D721Med (cell line): ENCODE measurements around the gene ZDHHC15.
"Not testable (repeated sequence)": the region's sequence is repeated elsewhere in the genome, so short reads cannot be mapped to it uniquely, and the experiment has no call there.

Experiments used
- DNase-seq: peaks from one replicate; pipeline ENCODE4 v3.0.0; 2011; ENCODE audit warnings: low spot score; ENCODE audit not compliant: insufficient read length
- FAIRE-seq: peaks from 2 replicates; lab custom pipeline; 2011; peaks lifted over from hg19 to GRCh38; lab: Jason Lieb, UNC
- TF ChIP-seq, protein P1 (sequence below): IDR thresholded peaks from 2 replicates; pipeline ENCODE4 v1.5.1; 2012; ENCODE audit warnings: mild to moderate bottlenecking, control low read depth; ENCODE audit not compliant: insufficient read depth; ENCODE audit errors: missing control alignments

The ZDHHC15 gene

DNA sequence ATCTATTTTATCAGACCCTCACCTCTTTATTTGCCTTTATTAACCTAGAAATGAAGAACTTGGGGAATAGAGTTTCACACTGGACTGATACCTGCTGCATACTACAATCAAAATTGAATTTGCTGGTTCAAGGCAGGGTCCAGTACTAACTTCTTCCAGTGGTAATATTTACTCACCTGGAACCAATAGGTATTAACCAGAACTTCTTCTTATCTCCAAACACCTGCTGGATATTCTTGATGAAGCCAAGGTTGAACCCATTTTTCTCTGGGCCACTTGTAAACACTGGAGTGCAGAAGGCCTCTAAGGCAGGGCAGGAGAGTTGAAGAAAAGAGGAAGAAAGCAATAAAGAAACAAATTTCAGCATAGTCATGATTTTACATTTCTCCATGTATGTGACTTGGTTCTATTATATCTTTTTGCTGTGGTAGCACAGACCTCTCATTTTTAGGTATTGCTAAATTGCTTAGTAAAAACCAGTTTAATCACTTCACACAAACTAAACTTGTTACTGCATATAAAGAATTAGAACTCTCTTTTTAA lies 101.1 kb downstream of the ZDHHC15 start:
- DNase-seq (no peak), FAIRE-seq (no peak)
- TF ChIP-seq, protein P1, sequence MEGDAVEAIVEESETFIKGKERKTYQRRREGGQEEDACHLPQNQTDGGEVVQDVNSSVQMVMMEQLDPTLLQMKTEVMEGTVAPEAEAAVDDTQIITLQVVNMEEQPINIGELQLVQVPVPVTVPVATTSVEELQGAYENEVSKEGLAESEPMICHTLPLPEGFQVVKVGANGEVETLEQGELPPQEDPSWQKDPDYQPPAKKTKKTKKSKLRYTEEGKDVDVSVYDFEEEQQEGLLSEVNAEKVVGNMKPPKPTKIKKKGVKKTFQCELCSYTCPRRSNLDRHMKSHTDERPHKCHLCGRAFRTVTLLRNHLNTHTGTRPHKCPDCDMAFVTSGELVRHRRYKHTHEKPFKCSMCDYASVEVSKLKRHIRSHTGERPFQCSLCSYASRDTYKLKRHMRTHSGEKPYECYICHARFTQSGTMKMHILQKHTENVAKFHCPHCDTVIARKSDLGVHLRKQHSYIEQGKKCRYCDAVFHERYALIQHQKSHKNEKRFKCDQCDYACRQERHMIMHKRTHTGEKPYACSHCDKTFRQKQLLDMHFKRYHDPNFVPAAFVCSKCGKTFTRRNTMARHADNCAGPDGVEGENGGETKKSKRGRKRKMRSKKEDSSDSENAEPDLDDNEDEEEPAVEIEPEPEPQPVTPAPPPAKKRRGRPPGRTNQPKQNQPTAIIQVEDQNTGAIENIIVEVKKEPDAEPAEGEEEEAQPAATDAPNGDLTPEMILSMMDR: no peak

- not testable (repeated sequence) for FAIRE-seq, DNase-seq
Observed at GRCh38 chrX:75407153-75407552, 115.7 kb downstream of the ZDHHC15 start.

GRCh38 chrX:75390470-75390869 lies 132.4 kb downstream of the ZDHHC15 start:
- no peak for FAIRE-seq
- DNase-seq: no peak
- TF ChIP-seq, protein P1: no peak

DNA sequence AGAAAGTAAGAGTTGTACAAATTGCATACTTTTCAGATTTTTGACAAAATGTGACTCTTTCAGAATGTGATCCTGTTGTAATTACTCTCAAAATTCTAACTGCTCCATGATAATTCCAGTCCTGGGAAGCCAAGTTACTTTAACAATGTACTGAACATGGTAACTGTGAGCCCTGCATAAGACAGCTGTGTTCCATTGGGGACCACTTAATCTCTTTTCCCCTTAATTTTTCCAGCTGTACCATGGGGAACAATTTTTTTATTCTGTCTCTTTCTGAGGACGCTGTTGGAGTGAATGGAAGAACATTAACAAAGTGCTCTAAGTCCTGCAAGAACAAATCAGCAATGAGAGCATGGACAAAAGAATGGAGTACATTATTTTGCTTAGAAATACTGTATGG lies 153.1 kb downstream of the ZDHHC15 start:
- no peak for DNase-seq
- no peak for FAIRE-seq
- TF ChIP-seq, protein P1: no peak

- TF ChIP-seq, protein P1: no peak
- no peak for FAIRE-seq
- DNase-seq: no peak
Observed at GRCh38 chrX:75366861-75367260, 156.0 kb downstream of the ZDHHC15 start.

GRCh38 chrX:75365243-75365975 lies 157.4 kb downstream of the ZDHHC15 start:
- FAIRE-seq (no peak), DNase-seq (no peak)
- TF ChIP-seq, protein P1: no peak

DNA sequence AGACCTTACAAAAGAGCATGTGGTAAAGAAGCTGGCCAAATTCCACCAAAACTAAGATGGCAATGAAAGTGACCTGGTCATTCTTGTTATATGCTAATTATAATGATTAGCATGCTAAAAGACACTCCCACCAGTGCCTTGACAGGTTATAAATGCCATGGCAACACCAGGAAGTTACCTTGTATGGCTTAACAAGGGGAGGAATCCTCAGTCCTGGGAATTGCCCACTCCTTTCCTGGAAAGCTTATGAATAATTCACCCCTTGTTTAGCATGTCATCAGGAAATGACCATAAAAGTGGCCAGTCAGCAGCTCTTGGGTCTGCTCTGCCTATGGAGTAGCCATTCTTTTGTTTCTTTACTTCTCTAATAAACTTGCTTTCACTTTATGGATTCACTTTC lies 161.0 kb downstream of the ZDHHC15 start:
- DNase-seq (no peak), FAIRE-seq (no peak)
- TF ChIP-seq, protein P1: no peak

GRCh38 chrX:75348601-75349000 lies 174.2 kb downstream of the ZDHHC15 start:
- DNase-seq, FAIRE-seq: not testable (repeated sequence)
